ENCODE data around the gene ZC3H4.
A peak's percentile ranks its signal among the peaks of the same experiment; 100 is the strongest.
"Not testable (repeated sequence)": the region's sequence is repeated elsewhere in the genome, so short reads cannot be mapped to it uniquely, and the experiment has no call there.

ZC3H4 gene

GRCh38 chr19:47107202-47107952, 6.2 kb downstream of the ZC3H4 start:
- DNase-seq: peak; percentile 30

GRCh38 chr19:47106821-47107201, 6.8 kb downstream of the ZC3H4 start:
- no peak for DNase-seq

DNA sequence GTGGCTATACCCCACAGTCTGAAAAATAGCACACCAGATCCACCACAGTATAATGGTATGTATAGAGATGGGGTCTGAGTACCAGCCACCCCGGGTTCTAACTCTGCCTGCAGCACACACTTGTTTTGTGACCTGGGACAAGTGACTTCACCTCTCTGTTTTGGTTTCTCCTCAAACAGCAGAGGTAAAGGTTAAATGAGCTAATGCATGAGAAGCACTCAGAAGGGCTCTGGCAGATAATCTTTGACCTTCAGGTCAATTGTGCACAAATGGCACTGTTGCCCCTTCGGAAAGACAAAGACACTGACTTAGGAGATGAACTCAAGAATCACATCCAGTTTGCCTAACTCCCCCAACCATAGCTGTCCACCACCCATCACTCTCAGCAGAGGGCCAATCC, 7.7 kb downstream of the ZC3H4 start:
- no peak for DNase-seq

GRCh38 chr19:47104680-47105079, 8.9 kb downstream of the ZC3H4 start:
- DNase-seq: no peak

GRCh38 chr19:47102346-47103060, 11.1 kb downstream of the ZC3H4 start:
- no peak for DNase-seq

GRCh38 chr19:47101116-47101515, 12.5 kb downstream of the ZC3H4 start:
- DNase-seq: not testable (repeated sequence)

GRCh38 chr19:47100290-47100689, 13.3 kb downstream of the ZC3H4 start:
- DNase-seq: no peak

DNA sequence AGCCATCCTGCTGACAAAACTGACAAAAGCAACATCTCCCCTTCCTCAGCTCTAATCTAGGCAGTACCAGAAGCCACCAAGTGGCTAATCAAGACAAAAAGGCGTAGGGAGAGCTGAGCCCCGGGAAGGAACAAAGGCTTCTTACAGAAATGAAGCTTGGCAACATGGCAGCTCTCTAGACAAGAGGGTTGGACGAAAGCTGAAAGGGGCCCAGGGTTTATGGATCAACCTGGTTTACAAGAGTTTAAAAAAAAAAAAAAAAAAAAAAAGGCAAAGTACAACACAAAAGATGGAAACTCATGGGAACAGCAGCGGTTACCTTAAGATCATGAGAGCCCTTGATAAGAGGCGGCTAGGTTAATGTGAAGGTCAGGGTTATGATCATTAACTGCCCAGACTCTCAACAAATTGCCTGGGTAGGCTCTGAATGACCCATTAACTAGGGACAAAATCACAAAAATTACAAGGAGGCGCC, 14.0 kb downstream of the ZC3H4 start:
- no peak for DNase-seq

GRCh38 chr19:47098608-47099007, 15.0 kb downstream of the ZC3H4 start:
- no peak for DNase-seq

DNA sequence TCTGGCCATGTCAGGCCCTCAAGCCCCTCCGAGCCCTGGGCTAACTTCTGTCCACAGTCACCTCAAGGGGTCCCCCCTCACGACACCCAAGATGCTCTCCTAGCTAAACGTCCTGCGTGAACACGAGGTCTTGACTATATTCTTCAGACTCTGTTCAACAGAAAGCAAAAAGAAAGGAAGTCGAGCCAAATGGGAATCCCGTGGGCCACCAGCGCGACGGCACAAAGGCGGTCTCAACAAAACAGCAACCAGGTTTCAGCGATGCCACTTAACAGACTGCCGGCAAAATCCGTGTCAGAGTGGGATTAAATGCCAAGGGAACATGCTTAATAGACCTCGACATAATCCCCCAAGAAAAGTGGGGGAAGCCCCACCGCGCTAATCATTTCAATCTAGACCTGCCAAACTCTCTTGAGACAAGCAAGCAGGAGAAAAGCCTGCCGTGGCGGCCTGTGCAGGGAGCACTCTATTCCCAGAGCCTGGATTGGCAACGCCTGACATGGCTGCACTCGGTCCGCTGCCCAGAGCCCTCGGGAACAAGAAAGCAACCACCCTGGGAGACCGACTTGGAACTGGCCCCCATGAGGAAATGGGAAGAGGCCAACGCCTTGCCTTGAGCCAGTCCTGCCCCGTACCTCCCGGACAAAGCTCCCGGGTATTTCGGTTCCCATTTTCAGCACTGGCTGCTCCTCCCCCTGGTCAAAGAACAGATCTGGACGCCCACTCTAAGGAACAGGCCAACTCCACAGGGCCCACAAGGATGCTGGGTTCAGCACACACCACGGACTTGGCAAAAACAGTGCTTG, 16.0 kb downstream of the ZC3H4 start:
- no peak for DNase-seq

DNA sequence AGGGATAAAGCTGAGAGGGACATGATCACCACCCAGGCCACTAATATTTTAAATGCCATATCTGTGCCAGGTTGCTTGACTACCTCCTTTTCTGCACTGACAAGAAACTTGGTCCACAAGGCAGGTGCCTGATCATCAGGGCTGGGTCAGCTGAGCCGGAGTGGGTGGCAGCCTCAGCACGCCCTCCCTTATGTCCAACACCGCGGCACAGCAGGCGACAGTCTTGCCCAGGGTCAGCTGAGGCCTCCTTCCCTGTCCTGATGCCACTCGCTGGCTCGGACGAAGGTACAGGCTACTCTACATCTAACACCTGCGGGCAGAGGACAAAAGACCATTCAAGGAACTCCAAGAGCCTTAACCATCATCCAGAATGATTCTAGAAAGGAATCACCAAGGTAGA, 16.9 kb downstream of the ZC3H4 start:
- no peak for DNase-seq

DNA sequence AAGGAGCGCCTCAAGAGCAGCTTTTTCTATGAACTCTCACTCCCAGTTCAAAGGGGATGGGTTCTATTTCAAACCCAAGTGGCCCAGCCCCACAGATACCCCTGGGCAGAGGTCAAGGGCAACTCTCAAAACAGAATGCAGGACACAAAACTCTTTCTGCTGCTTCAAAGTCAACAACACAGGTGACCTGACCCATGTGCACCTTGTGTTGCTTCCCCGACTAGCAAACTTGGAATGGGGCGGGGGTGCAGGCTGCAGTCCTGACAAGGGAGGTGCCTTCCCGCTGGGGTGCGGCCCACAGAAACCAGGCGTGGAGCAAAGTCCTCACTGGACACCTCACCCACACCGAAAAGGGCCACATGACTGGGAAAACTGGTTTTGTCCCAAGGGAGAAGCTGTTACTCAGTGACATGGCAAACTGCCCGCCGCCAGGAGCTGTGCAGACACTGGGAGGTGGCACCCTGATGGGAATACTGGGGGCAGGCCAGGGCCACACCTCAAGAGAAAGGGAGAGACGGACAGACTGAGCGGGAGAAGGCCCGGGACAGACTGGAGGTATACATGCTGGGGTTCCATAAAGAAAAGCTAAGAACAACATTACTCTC, 17.4 kb downstream of the ZC3H4 start:
- no peak for DNase-seq

GRCh38 chr19:47095476-47096099, 18.0 kb downstream of the ZC3H4 start:
- no peak for DNase-seq

DNA sequence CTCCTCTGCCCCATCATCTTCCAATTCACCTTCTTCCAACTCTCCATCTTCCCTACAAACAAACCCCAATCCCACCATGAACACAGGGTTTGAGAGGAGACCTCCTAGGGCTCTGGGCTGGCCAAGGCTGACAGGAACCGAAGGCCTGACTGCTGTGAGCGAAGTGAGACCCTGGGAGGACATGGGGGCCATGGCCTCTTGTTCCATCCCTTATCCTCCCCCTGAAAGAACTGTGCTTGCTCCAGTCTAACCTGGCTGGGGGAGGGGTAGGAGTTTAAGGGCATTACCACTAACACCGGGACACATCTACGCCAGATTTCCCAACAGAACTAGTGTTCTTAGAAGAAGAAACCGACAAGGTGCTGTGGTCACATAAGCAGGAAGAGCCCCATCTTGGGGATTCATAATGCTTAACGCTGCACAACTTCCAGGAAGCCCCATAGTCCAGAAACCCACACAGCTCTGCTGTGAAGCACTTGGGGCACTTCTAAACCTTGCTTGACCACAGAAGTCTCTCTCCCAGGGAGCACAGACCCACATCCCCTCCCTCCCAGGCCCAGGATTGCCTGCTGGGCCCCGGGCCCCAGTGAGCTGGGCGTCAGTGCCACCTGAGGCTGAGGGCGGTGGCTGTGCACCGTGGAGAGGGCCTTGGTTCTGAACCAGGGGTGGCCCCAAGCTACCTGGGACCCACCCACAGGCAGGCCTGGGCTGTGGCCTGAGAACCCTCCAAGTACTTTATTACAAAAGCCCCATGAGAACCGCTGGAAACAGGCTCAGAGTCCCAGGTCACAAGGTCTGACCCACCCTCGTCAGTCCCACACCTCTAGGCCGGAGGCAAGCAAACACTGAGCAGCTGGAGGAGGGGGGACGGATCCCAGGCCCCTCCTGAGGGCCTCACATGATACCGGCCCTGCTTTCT, 18.8 kb downstream of the ZC3H4 start:
- no peak for DNase-seq

- no peak for DNase-seq
Observed at GRCh38 chr19:47093841-47094240, 19.7 kb downstream of the ZC3H4 start.

- no peak for DNase-seq
Observed at GRCh38 chr19:47093254-47093653, 20.3 kb downstream of the ZC3H4 start.

DNA sequence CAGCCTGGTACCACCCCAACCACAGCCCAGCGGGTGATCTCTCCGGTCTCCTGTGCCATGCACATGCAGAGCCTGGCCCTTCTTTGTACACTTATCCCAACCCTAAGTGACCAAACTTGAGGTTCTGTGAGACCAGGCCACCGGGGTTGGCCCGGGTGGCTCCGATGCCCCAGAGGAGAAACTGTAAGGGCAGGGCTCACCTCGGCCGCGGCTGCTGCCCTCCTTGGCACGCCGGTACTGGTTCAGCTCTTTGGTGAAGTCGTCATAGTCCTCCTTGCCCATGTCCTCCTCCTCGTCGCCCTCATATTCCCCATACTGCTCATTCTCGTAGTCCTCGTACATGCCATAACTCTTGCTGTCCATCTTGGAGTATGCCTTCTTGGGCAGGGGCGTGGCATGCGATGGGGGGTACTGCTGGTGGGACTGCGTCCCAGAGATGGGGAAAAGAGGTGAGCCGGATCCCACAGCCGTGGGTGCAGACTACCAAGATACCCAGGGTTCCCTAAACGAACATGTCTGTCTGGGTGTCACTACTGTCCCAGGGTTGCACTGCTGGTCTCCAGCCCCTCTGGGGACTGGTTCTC, 23.7 kb downstream of the ZC3H4 start:
- DNase-seq: no peak

- no peak for DNase-seq
Observed at GRCh38 chr19:47086280-47086679, 27.3 kb downstream of the ZC3H4 start.

DNA sequence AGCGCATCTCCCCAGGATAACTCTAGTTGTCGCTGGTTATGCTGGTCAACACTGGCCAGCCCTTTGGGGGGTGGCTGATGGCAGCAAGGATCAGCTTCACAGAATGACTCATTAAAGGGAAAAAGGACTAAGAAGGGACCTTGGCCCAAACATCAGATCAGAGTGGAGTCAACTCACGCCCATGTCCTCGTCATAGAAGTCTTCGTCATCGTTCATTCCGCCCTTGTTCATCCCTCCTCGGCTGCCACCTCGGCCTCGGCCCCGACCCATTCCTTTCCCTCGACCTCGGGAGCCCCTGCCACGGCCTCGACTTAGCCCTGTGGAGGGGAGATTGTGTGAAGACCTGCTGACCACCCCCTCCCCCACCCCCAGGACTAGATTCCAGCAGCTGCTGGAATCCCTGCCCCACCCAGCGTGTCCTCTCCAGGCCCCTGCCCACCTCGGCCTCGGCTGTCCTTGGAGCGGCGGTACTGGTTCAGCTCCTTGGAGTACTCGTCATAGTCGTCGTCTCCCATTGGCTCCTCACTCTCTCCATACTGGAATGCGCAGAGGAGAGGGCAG, 28.6 kb downstream of the ZC3H4 start:
- no peak for DNase-seq

- DNase-seq: no peak
Observed at GRCh38 chr19:47082493-47082892, 31.1 kb downstream of the ZC3H4 start.

GRCh38 chr19:47081095-47081494, 32.5 kb downstream of the ZC3H4 start:
- no peak for DNase-seq
